ENCODE data around the gene ADGRV1. TPM values are rescaled to one million over a fixed set of nuclear protein-coding genes. Genes with fewer than 3 reads are reported as not detected.
A peak's percentile ranks its signal among the peaks of the same experiment; 100 is the strongest.

The ADGRV1 gene
- total and polyA plus RNA-seq, 12 donors: 0.03 to 1.4 (median 0.44) TPM; not detected in 6

DNA sequence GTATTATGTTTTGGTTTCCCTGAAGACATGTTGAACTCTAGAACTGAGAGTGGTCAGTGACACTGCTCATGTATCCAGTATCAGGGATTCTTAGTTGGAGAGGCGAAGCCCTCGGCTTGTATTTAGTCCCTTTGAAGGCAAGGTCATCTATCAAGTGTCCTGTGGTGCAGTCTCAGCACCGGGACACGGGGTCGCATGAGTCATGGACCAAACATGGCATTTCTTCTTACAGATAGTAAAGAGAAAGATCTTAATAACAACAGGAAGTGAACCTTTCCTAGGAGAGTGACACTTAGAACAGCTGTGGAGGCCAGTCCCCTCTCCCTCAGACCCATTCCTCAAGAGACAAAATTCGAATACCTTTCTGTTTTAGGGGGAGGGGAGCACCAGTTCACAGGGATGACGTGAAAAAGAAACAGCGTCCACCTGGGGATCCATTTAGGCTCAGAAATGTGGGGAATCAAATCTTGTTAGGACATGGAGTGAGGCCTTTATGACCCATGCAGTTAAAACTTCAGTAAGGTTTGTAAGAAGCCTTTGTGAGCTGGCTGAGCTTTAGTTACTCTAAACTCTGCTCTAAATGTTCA lies 86.5 kb downstream of the ADGRV1 start:
- H3K36me3 ChIP-seq: no peaks in the 10 kb centered on the region
- no peaks in the 10 kb centered on the region for H3K27me3 ChIP-seq

GRCh38 chr5:90650767-90651166 lies 92.2 kb downstream of the ADGRV1 start:
- Histone ChIP-seq H3K27ac (no peak overlapping the region), H3K4me1 (no peaks in the 10 kb centered on the region), H3K9me3 (no peaks in the 10 kb centered on the region), H3K36me3 (no peaks in the 10 kb centered on the region), H3K4me3 (no peak overlapping the region), H3K27me3 (no peaks in the 10 kb centered on the region)
- ATAC-seq: no peak
- intact Hi-C loops (cut with DNase I): no loop called here
- DNase-seq: no peak
- TF ChIP-seq, protein P1, sequence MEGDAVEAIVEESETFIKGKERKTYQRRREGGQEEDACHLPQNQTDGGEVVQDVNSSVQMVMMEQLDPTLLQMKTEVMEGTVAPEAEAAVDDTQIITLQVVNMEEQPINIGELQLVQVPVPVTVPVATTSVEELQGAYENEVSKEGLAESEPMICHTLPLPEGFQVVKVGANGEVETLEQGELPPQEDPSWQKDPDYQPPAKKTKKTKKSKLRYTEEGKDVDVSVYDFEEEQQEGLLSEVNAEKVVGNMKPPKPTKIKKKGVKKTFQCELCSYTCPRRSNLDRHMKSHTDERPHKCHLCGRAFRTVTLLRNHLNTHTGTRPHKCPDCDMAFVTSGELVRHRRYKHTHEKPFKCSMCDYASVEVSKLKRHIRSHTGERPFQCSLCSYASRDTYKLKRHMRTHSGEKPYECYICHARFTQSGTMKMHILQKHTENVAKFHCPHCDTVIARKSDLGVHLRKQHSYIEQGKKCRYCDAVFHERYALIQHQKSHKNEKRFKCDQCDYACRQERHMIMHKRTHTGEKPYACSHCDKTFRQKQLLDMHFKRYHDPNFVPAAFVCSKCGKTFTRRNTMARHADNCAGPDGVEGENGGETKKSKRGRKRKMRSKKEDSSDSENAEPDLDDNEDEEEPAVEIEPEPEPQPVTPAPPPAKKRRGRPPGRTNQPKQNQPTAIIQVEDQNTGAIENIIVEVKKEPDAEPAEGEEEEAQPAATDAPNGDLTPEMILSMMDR (IDR thresholded peaks at IDR 0.05): no peak
- WGBS, 2 donors: 48 to 68% methylated on average over 1 of the region's 1 CpG

More for the DNA sequence above, 86.5 kb downstream of the ADGRV1 start:
- 33 to 41% methylated on average over 8 of the region's 8 CpGs for WGBS, 2 donors
- intact Hi-C loops (cut with DNase I): no loop called here
- DNase-seq (no peak), ATAC-seq (peak in 1 of 8 donors; percentile 53)
- Histone ChIP-seq H3K9me3 (no peaks in the 10 kb centered on the region), H3K27ac (no peak overlapping the region), H3K4me3 (no peak overlapping the region), H3K4me1 (peaks cover 0 to 4% (median 0%) of the 10 kb centered on the region in 9 donors)
- TF ChIP-seq, protein P1 (IDR thresholded peaks at IDR 0.05): no peak

GRCh38 chr5:90654215-90654614 lies 95.6 kb downstream of the ADGRV1 start:
- no peaks in the 10 kb centered on the region for H3K4me1 ChIP-seq
- H3K36me3 ChIP-seq: no peaks in the 10 kb centered on the region
- WGBS, 2 donors: 89 to 92% methylated on average over 2 of the region's 2 CpGs
- no peak overlapping the region for H3K27ac ChIP-seq
- no peak for DNase-seq
- H3K9me3 ChIP-seq: no peaks in the 10 kb centered on the region
- H3K4me3 ChIP-seq: no peak overlapping the region
- no peaks in the 10 kb centered on the region for H3K27me3 ChIP-seq
- intact Hi-C loops (cut with DNase I): no loop called here
- no peak for ATAC-seq
- TF ChIP-seq, protein P1 (IDR thresholded peaks at IDR 0.05): no peak

DNA sequence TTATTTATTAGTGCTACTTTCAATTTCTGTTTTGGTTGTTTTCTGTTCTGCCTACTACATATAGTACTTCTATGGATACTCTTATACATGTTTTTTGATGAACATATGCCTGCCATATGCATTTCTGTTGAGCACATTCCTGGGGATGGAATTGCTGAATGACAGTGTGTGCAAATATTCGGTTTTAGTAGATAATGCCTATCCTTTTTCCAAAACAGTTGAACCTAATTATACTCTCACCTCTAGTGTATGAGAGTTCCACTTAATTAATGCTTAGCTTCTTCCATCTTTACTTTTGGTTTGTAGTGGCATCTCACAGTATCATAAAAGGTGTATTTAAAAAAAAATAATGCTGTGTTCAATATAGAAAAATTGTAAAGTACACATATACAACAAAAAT lies 96.8 kb downstream of the ADGRV1 start:
- H3K36me3 ChIP-seq: no peaks in the 10 kb centered on the region
- no peak for ATAC-seq

More for the DNA sequence above, 96.8 kb downstream of the ADGRV1 start:
- Histone ChIP-seq H3K9me3 (no peaks in the 10 kb centered on the region), H3K4me3 (no peak overlapping the region), H3K27me3 (no peaks in the 10 kb centered on the region), H3K27ac (no peak overlapping the region), H3K4me1 (no peaks in the 10 kb centered on the region)
- 64 to 66% methylated on average over 1 of the region's 1 CpG for WGBS, 2 donors
- TF ChIP-seq, protein P1 (IDR thresholded peaks at IDR 0.05): no peak
- intact Hi-C loops (cut with DNase I): no loop called here
- no peak for DNase-seq

All from heart right ventricle (tissue), 16 donors.